Skin of body (tissue), 2 donors: ENCODE measurements around the gene MPPED1. TPM values are rescaled to one million over a fixed set of nuclear protein-coding genes. Genes with fewer than 3 reads are reported as not detected.

Source experiments
- DNase-seq: peaks from one replicate; lab custom pipeline; 2025; lab: John Stamatoyannopoulos, UW
- total RNA-seq: library from RNA; depleted of rRNA; stranded (reverse); fragments of >200 nt; gene quantifications from one replicate; pipeline ENCODE4 v1.2.3, GENCODE V29; 2014

MPPED1 gene
- total RNA-seq = 5.3 TPM

- DNase-seq = no peak
These were observed at the start of gene MPPED1 for GRCh38 chr22:43411869-43412807. Gene MPPED1, plus strand, starts transcription at chr22:43412014. Its CDS starts 12,972 bp downstream, at chr22:43424986.

GRCh38 chr22:43363315-43364168 lies 48.3 kb upstream of the MPPED1 start:
- DNase-seq = no peak

- DNase-seq = no peak
These were observed 47.7 kb upstream of the MPPED1 start for GRCh38 chr22:43364169-43364435.

GRCh38 chr22:43365715-43366440 lies 45.9 kb upstream of the MPPED1 start:
- DNase-seq = no peak

GRCh38 chr22:43370036-43370435 lies 41.8 kb upstream of the MPPED1 start:
- DNase-seq = no peak

GRCh38 chr22:43375951-43376455 lies 35.8 kb upstream of the MPPED1 start:
- no peak for DNase-seq

- DNase-seq = no peak
These were observed 34.9 kb upstream of the MPPED1 start for GRCh38 chr22:43376765-43377547.

- DNase-seq = no peak
These were observed 34.3 kb upstream of the MPPED1 start for GRCh38 chr22:43377548-43377895.

- no peak for DNase-seq
These were observed 33.7 kb upstream of the MPPED1 start for GRCh38 chr22:43377896-43378704.

GRCh38 chr22:43381693-43382092 lies 30.1 kb upstream of the MPPED1 start:
- no peak for DNase-seq

GRCh38 chr22:43384863-43385262 lies 27.0 kb upstream of the MPPED1 start:
- no peak for DNase-seq

GRCh38 chr22:43385770-43386641 lies 25.8 kb upstream of the MPPED1 start:
- DNase-seq = peak; percentile 61

GRCh38 chr22:43387815-43388214 lies 24.0 kb upstream of the MPPED1 start:
- DNase-seq = no peak

GRCh38 chr22:43388420-43388851 lies 23.4 kb upstream of the MPPED1 start:
- peak; percentile 21 for DNase-seq

GRCh38 chr22:43389227-43389836 lies 22.5 kb upstream of the MPPED1 start:
- DNase-seq = no peak

- no peak for DNase-seq
These were observed 21.6 kb upstream of the MPPED1 start for GRCh38 chr22:43390166-43390565.

- no peak for DNase-seq
These were observed 20.9 kb upstream of the MPPED1 start for GRCh38 chr22:43390872-43391271.

- no peak for DNase-seq
These were observed 20.5 kb upstream of the MPPED1 start for GRCh38 chr22:43391306-43391705.
